Embryonic facial prominence (tissue), 1 donor: ENCODE results near the gene CTNNA1.

Source experiments
- DNase-seq: peaks from one replicate; pipeline ENCODE4 v3.0.0-alpha.2; 2016; ENCODE audit errors: extremely low spot score

Gene CTNNA1

GRCh38 chr5:138949223-138949574 is 196.0 kb downstream of the CTNNA1 start:
- DNase-seq = no peak

GRCh38 chr5:138949988-138950387 is 196.8 kb downstream of the CTNNA1 start:
- DNase-seq = no peak

- DNase-seq = no peak
Measured at GRCh38 chr5:138950421-138951031, 197.3 kb downstream of the CTNNA1 start.

GRCh38 chr5:138951091-138951985 is 198.1 kb downstream of the CTNNA1 start:
- DNase-seq = no peak

- no peak for DNase-seq
Measured at GRCh38 chr5:138951986-138952735, 198.9 kb downstream of the CTNNA1 start.

GRCh38 chr5:138952962-138953361 is 199.7 kb downstream of the CTNNA1 start:
- no peak for DNase-seq

- DNase-seq = no peak
Measured at GRCh38 chr5:138953387-138954256, 200.4 kb downstream of the CTNNA1 start.

- no peak for DNase-seq
Measured at GRCh38 chr5:138954257-138955012, 201.2 kb downstream of the CTNNA1 start.

- no peak for DNase-seq
Measured at GRCh38 chr5:138955013-138955660, 201.9 kb downstream of the CTNNA1 start.

- DNase-seq = no peak
Measured at GRCh38 chr5:138955671-138956295, 202.6 kb downstream of the CTNNA1 start.

GRCh38 chr5:138956801-138957200 is 203.6 kb downstream of the CTNNA1 start:
- DNase-seq = no peak

GRCh38 chr5:138960145-138960692 is 207.0 kb downstream of the CTNNA1 start:
- DNase-seq = no peak

GRCh38 chr5:138961221-138961620 is 208.0 kb downstream of the CTNNA1 start:
- no peak for DNase-seq

- DNase-seq = no peak
Measured at GRCh38 chr5:138961729-138962128, 208.5 kb downstream of the CTNNA1 start.

GRCh38 chr5:138962614-138963370 is 209.6 kb downstream of the CTNNA1 start:
- no peak for DNase-seq

- DNase-seq = no peak
Measured at GRCh38 chr5:138963763-138964371, 210.6 kb downstream of the CTNNA1 start.

GRCh38 chr5:138964647-138965201 is 211.5 kb downstream of the CTNNA1 start:
- DNase-seq = no peak

GRCh38 chr5:138965626-138966025 is 212.4 kb downstream of the CTNNA1 start:
- no peak for DNase-seq
